Measurements from ENCODE around the gene DHX16.

The DHX16 gene

DNA sequence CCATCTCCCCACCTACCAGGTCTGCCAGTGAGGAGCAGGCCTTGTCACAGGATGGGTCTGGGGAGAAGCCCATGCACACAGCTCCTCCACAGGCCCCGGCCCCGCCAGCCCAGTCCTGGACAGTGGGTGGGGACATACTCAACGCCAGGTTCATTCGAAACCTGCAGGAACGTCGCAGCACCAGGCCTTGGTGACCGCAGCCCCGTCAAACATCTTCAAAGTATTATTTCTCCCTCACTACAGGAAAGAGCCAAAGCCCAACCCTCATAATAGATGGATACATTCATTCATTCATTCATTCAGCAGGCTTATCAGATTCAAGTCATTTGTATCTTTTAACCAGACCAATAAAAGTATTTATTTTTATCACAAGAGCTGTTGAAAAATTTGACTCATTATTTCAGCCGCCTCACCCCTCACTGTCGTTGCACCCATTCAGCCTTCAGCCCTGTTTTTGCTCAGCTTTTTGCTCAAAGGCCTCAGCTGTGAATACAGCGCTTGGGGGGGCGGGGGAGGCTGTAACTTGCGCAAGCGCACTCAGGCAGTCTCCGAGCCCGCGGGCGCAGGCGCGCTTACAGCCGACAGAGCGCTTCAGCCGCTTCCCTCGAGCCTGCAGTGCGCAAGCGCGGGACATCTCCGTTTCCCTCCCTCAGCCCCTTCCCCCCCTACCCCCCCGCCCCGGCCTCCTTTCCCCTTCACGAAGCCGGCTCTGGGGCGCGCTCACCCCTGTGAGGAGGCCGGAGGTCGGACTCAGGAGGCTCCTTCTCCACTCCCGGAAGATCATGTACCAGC is 26.2 kb downstream of the DHX16 start, which contains the start of gene C6orf136:
C6orf136 (plus strand) TSS at position 684 of the 792 bp plus-strand sequence; CDS start at position 783, 99 bp downstream.
- WGBS (ENCODE audit: extremely low coverage, insufficient coverage, insufficient read length): no CpG with 5 or more reads among the region's 37 CpGs
- peak within 1 kb of the TSS; percentile 69 for H3K4ac ChIP-seq (ENCODE audit: low read depth, low read length)
- H4K91ac ChIP-seq (ENCODE audit: low read depth, low read length): peak within 1 kb of the TSS; percentile 82
- peak within 1 kb of the TSS; percentile 86 for H3K27ac ChIP-seq (ENCODE audit: low read depth, low read length)
- DNase-seq: peak; percentile 93 to 95
- H4K12ac ChIP-seq (ENCODE audit: low read depth, low read length): peak within 1 kb of the TSS; percentile 60
- peak within 1 kb of the TSS; percentile 97 for H3K4me2 ChIP-seq (ENCODE audit: low read length)
- H2AFZ ChIP-seq (ENCODE audit: insufficient read depth, low read length, poor library complexity): peak within 1 kb of the TSS; percentile 94
- H4K8ac ChIP-seq (ENCODE audit: low read depth, low read length): peak within 1 kb of the TSS; percentile 88
- no peak within 1 kb of the TSS for H2BK12ac ChIP-seq (ENCODE audit: low read length)
- peak within 1 kb of the TSS; percentile 99 for H3K4me3 ChIP-seq (ENCODE audit: low read depth, low read length)
- H2BK5ac ChIP-seq (ENCODE audit: low read depth, low read length, poor library complexity): peak within 1 kb of the TSS; percentile 81
- peak within 1 kb of the TSS; percentile 80 for H3K14ac ChIP-seq (ENCODE audit: low read length)
- no peaks in the 10 kb centered on the region for H3K27me3 ChIP-seq (ENCODE audit: insufficient read depth, low read length)
- peaks cover 6% of the 10 kb centered on the region for H3K79me1 ChIP-seq (ENCODE audit: low read length)
- H3K9me3 ChIP-seq (ENCODE audit: insufficient read depth, low read depth, low read length): peaks cover 1% of the 10 kb centered on the region
- peaks cover 0 to 7% of the 10 kb centered on the region in 2 experiments for H3K4me1 ChIP-seq (ENCODE audit: control insufficient read depth in 1 of 2, insufficient read depth in 2 of 2, low read length in 2 of 2)
- peaks cover 26 to 40% of the 10 kb centered on the region in 2 experiments for H3K36me3 ChIP-seq (ENCODE audit: control insufficient read depth in 1 of 2, insufficient read depth in 2 of 2, low read length in 2 of 2)
- H3K9ac ChIP-seq (ENCODE audit: low read length): peak within 1 kb of the TSS; percentile 92
- H3K18ac ChIP-seq (ENCODE audit: low read length): peak within 1 kb of the TSS; percentile 53
- peaks cover 3% of the 10 kb centered on the region for H3K79me2 ChIP-seq (ENCODE audit: control insufficient read depth, insufficient read depth, low read length, poor library complexity)
- H2BK120ac ChIP-seq (ENCODE audit: insufficient read depth, low read length, poor library complexity): peak within 1 kb of the TSS; percentile 87
- H2AK5ac ChIP-seq (ENCODE audit: low read length): no peak within 1 kb of the TSS
- no peak within 1 kb of the TSS for H3K23ac ChIP-seq (ENCODE audit: low read length)

GRCh38 chr6:30645989-30646388 is 26.8 kb downstream of the DHX16 start:
- H3K4ac ChIP-seq (ENCODE audit: low read depth, low read length): peak overlapping the region; percentile 52
- H3K18ac ChIP-seq (ENCODE audit: low read length): no peak overlapping the region
- no peak overlapping the region for H2AFZ ChIP-seq (ENCODE audit: insufficient read depth, low read length, poor library complexity)
- H2BK12ac ChIP-seq (ENCODE audit: low read length): no peak overlapping the region
- H3K4me2 ChIP-seq (ENCODE audit: low read length): peak overlapping the region; percentile 54
- H3K79me2 ChIP-seq (ENCODE audit: control insufficient read depth, insufficient read depth, low read length, poor library complexity): peaks cover 3% of the 10 kb centered on the region
- H2BK120ac ChIP-seq (ENCODE audit: insufficient read depth, low read length, poor library complexity): no peak overlapping the region
- no peak overlapping the region for H4K91ac ChIP-seq (ENCODE audit: low read depth, low read length)
- peaks cover 25 to 43% of the 10 kb centered on the region in 2 experiments for H3K36me3 ChIP-seq (ENCODE audit: control insufficient read depth in 1 of 2, insufficient read depth in 2 of 2, low read length in 2 of 2)
- peaks cover 0 to 7% of the 10 kb centered on the region in 2 experiments for H3K4me1 ChIP-seq (ENCODE audit: control insufficient read depth in 1 of 2, insufficient read depth in 2 of 2, low read length in 2 of 2)
- H4K12ac ChIP-seq (ENCODE audit: low read depth, low read length): no peak overlapping the region
- no peak overlapping the region for H2AK5ac ChIP-seq (ENCODE audit: low read length)
- H3K79me1 ChIP-seq (ENCODE audit: low read length): peaks cover 6% of the 10 kb centered on the region
- DNase-seq: no peak
- WGBS (ENCODE audit: extremely low coverage, insufficient coverage, insufficient read length): no CpG with 5 or more reads among the region's 1 CpG
- no peak overlapping the region for H3K9ac ChIP-seq (ENCODE audit: low read length)
- no peak overlapping the region for H3K27ac ChIP-seq (ENCODE audit: low read depth, low read length)
- no peak overlapping the region for H3K14ac ChIP-seq (ENCODE audit: low read length)
- no peak overlapping the region for H3K4me3 ChIP-seq (ENCODE audit: low read depth, low read length)
- H2BK5ac ChIP-seq (ENCODE audit: low read depth, low read length, poor library complexity): no peak overlapping the region
- no peak overlapping the region for H3K23ac ChIP-seq (ENCODE audit: low read length)
- no peak overlapping the region for H4K8ac ChIP-seq (ENCODE audit: low read depth, low read length)
- H3K27me3 ChIP-seq (ENCODE audit: insufficient read depth, low read length): no peaks in the 10 kb centered on the region
- peaks cover 1% of the 10 kb centered on the region for H3K9me3 ChIP-seq (ENCODE audit: insufficient read depth, low read depth, low read length)

DNA sequence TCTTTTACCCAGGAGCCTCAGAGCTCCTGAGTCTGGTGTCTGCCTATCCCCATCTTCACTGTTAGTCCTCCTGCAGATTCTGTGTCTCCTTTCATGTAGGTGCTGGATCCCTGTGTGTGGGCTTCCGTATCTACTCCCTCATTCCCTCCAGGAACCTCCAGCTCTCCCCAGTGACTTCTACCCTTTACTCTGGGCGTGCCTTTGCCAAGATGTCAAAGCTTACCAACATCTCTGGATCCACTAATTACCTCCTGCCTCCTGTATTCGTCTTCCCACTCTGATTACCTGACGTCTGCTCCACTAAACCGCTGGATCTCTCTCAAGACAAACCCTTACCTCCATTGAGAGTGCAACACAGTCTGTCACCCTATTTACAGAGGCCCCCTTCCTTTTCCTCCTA is 28.0 kb downstream of the DHX16 start:
- H3K27ac ChIP-seq (ENCODE audit: low read depth, low read length): no peak overlapping the region
- H2AK5ac ChIP-seq (ENCODE audit: low read length): no peak overlapping the region
- H3K79me2 ChIP-seq (ENCODE audit: control insufficient read depth, insufficient read depth, low read length, poor library complexity): peaks cover 3% of the 10 kb centered on the region
- H4K91ac ChIP-seq (ENCODE audit: low read depth, low read length): no peak overlapping the region
- no peak overlapping the region for H2BK120ac ChIP-seq (ENCODE audit: insufficient read depth, low read length, poor library complexity)
- H3K79me1 ChIP-seq (ENCODE audit: low read length): peaks cover 6% of the 10 kb centered on the region
- no peak overlapping the region for H3K18ac ChIP-seq (ENCODE audit: low read length)
- no peak overlapping the region for H3K4me2 ChIP-seq (ENCODE audit: low read length)
- H4K12ac ChIP-seq (ENCODE audit: low read depth, low read length): no peak overlapping the region
- no peak overlapping the region for H3K4ac ChIP-seq (ENCODE audit: low read depth, low read length)
- H4K8ac ChIP-seq (ENCODE audit: low read depth, low read length): no peak overlapping the region
- H3K23ac ChIP-seq (ENCODE audit: low read length): no peak overlapping the region
- H3K14ac ChIP-seq (ENCODE audit: low read length): no peak overlapping the region
- H2AFZ ChIP-seq (ENCODE audit: insufficient read depth, low read length, poor library complexity): no peak overlapping the region
- peaks cover 33 to 52% of the 10 kb centered on the region in 2 experiments for H3K36me3 ChIP-seq (ENCODE audit: control insufficient read depth in 1 of 2, insufficient read depth in 2 of 2, low read length in 2 of 2)
- no peak overlapping the region for H2BK12ac ChIP-seq (ENCODE audit: low read length)
- no peak for DNase-seq
- no CpG with 5 or more reads among the region's 5 CpGs for WGBS (ENCODE audit: extremely low coverage, insufficient coverage, insufficient read length)
- no peak overlapping the region for H3K4me3 ChIP-seq (ENCODE audit: low read depth, low read length)
- H3K9me3 ChIP-seq (ENCODE audit: insufficient read depth, low read depth, low read length): peaks cover 1% of the 10 kb centered on the region
- H3K4me1 ChIP-seq (ENCODE audit: control insufficient read depth in 1 of 2, insufficient read depth in 2 of 2, low read length in 2 of 2): peaks cover 0 to 7% of the 10 kb centered on the region in 2 experiments
- no peak overlapping the region for H3K9ac ChIP-seq (ENCODE audit: low read length)
- no peak overlapping the region for H2BK5ac ChIP-seq (ENCODE audit: low read depth, low read length, poor library complexity)
- H3K27me3 ChIP-seq (ENCODE audit: insufficient read depth, low read length): no peaks in the 10 kb centered on the region

DNA sequence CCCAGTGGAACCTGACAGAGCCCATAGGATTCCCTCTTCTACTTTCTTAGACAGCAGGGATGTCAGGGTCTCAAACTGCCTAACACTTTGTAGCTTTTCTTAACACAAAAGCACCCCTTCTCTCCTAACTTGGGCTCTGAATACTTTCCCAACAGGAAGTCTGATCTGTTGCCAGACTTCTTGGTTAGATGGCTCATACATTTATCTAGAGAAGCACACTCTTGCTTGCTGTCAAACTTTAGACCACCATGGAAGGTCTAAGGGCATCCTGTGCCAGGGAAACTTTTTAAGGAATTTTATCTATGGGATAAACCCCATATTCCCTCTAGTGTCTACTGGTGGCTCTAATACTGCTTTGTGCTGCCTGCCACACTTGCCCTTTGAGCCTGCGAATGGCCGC is 29.1 kb downstream of the DHX16 start:
- H2BK120ac ChIP-seq (ENCODE audit: insufficient read depth, low read length, poor library complexity): no peak overlapping the region

More for the DNA sequence above, 29.1 kb downstream of the DHX16 start:
- H3K27ac ChIP-seq (ENCODE audit: low read depth, low read length): no peak overlapping the region
- no peak overlapping the region for H2AFZ ChIP-seq (ENCODE audit: insufficient read depth, low read length, poor library complexity)
- H3K27me3 ChIP-seq (ENCODE audit: insufficient read depth, low read length): no peaks in the 10 kb centered on the region
- H3K18ac ChIP-seq (ENCODE audit: low read length): no peak overlapping the region
- no peak overlapping the region for H3K4me3 ChIP-seq (ENCODE audit: low read depth, low read length)
- no peak overlapping the region for H3K9ac ChIP-seq (ENCODE audit: low read length)
- no peak overlapping the region for H4K12ac ChIP-seq (ENCODE audit: low read depth, low read length)
- no peak overlapping the region for H3K14ac ChIP-seq (ENCODE audit: low read length)
- H3K79me2 ChIP-seq (ENCODE audit: control insufficient read depth, insufficient read depth, low read length, poor library complexity): peaks cover 3% of the 10 kb centered on the region
- no peak overlapping the region for H3K4me2 ChIP-seq (ENCODE audit: low read length)
- peaks cover 1% of the 10 kb centered on the region for H3K9me3 ChIP-seq (ENCODE audit: insufficient read depth, low read depth, low read length)
- no peak overlapping the region for H4K8ac ChIP-seq (ENCODE audit: low read depth, low read length)
- WGBS (ENCODE audit: extremely low coverage, insufficient coverage, insufficient read length): no CpG with 5 or more reads among the region's 2 CpGs
- H3K79me1 ChIP-seq (ENCODE audit: low read length): peaks cover 6% of the 10 kb centered on the region
- H4K91ac ChIP-seq (ENCODE audit: low read depth, low read length): no peak overlapping the region
- DNase-seq: no peak
- H2BK5ac ChIP-seq (ENCODE audit: low read depth, low read length, poor library complexity): no peak overlapping the region
- no peak overlapping the region for H2AK5ac ChIP-seq (ENCODE audit: low read length)
- H2BK12ac ChIP-seq (ENCODE audit: low read length): no peak overlapping the region
- no peak overlapping the region for H3K23ac ChIP-seq (ENCODE audit: low read length)
- H3K36me3 ChIP-seq (ENCODE audit: control insufficient read depth in 1 of 2, insufficient read depth in 2 of 2, low read length in 2 of 2): peaks cover 36 to 52% of the 10 kb centered on the region in 2 experiments
- no peak overlapping the region for H3K4ac ChIP-seq (ENCODE audit: low read depth, low read length)
- H3K4me1 ChIP-seq (ENCODE audit: control insufficient read depth in 1 of 2, insufficient read depth in 2 of 2, low read length in 2 of 2): peaks cover 0 to 7% of the 10 kb centered on the region in 2 experiments

Data from trophoblast cell (in vitro differentiated cells and primary cell).